ENCODE data around the gene TMEM252.

Gene TMEM252

GRCh38 chr9:68500457-68501381 is 40.0 kb downstream of the TMEM252 start:
- H3K9me3 ChIP-seq (ENCODE audit: control insufficient read depth in 1 of 2, low read length in 2 of 2) = no peaks in the 10 kb centered on the region
- H3K4me1 ChIP-seq (ENCODE audit: control insufficient read depth in 1 of 2, insufficient read depth in 2 of 2, low read length in 2 of 2) = peaks cover 0 to 2% of the 10 kb centered on the region in 2 donors
- no peak overlapping the region for H3K27ac ChIP-seq (ENCODE audit: low read depth, low read length)
- peaks cover 0 to 3% of the 10 kb centered on the region in 2 donors for H3K27me3 ChIP-seq (ENCODE audit: control insufficient read depth in 1 of 2, insufficient read depth in 2 of 2, low read length in 2 of 2)
- no peak overlapping the region for H3K9ac ChIP-seq (ENCODE audit: low read depth in 1 of 2, low read length in 2 of 2)
- H3K36me3 ChIP-seq (ENCODE audit: control insufficient read depth in 1 of 2, insufficient read depth in 2 of 2, low read length in 2 of 2) = no peaks in the 10 kb centered on the region
- no peak overlapping the region for H3K4me3 ChIP-seq (ENCODE audit: low read depth in 1 of 2, low read length in 2 of 2)

- Histone ChIP-seq H3K36me3 (ENCODE audit: control insufficient read depth in 1 of 2, insufficient read depth in 2 of 2, low read length in 2 of 2) (no peaks in the 10 kb centered on the region), H3K4me1 (ENCODE audit: control insufficient read depth in 1 of 2, insufficient read depth in 2 of 2, low read length in 2 of 2) (no peaks in the 10 kb centered on the region), H3K9ac (ENCODE audit: low read depth in 1 of 2, low read length in 2 of 2) (no peak overlapping the region), H3K9me3 (ENCODE audit: control insufficient read depth in 1 of 2, low read length in 2 of 2) (no peaks in the 10 kb centered on the region), H3K4me3 (ENCODE audit: low read depth in 1 of 2, low read length in 2 of 2) (no peak overlapping the region), H3K27ac (ENCODE audit: low read depth, low read length) (no peak overlapping the region), H3K27me3 (ENCODE audit: control insufficient read depth in 1 of 2, insufficient read depth in 2 of 2, low read length in 2 of 2) (peaks cover 0 to 3% of the 10 kb centered on the region in 2 donors)
Observed at GRCh38 chr9:68498816-68499215, 41.9 kb downstream of the TMEM252 start.

- H3K4me1 ChIP-seq (ENCODE audit: control insufficient read depth in 1 of 2, insufficient read depth in 2 of 2, low read length in 2 of 2) = no peaks in the 10 kb centered on the region
- H3K36me3 ChIP-seq (ENCODE audit: control insufficient read depth in 1 of 2, insufficient read depth in 2 of 2, low read length in 2 of 2) = no peaks in the 10 kb centered on the region
- H3K9me3 ChIP-seq (ENCODE audit: control insufficient read depth in 1 of 2, low read length in 2 of 2) = no peaks in the 10 kb centered on the region
- H3K9ac ChIP-seq (ENCODE audit: low read depth in 1 of 2, low read length in 2 of 2) = no peak overlapping the region
- no peak overlapping the region for H3K4me3 ChIP-seq (ENCODE audit: low read depth in 1 of 2, low read length in 2 of 2)
- H3K27me3 ChIP-seq (ENCODE audit: control insufficient read depth in 1 of 2, insufficient read depth in 2 of 2, low read length in 2 of 2) = peaks cover 0 to 3% of the 10 kb centered on the region in 2 donors
- H3K27ac ChIP-seq (ENCODE audit: low read depth, low read length) = no peak overlapping the region
Observed at GRCh38 chr9:68497629-68498028, 43.1 kb downstream of the TMEM252 start.

- H3K9me3 ChIP-seq (ENCODE audit: control insufficient read depth in 1 of 2, low read length in 2 of 2) = no peaks in the 10 kb centered on the region
- H3K27ac ChIP-seq (ENCODE audit: low read depth, low read length) = no peak overlapping the region
- H3K4me1 ChIP-seq (ENCODE audit: control insufficient read depth in 1 of 2, insufficient read depth in 2 of 2, low read length in 2 of 2) = no peaks in the 10 kb centered on the region
- H3K27me3 ChIP-seq (ENCODE audit: control insufficient read depth in 1 of 2, insufficient read depth in 2 of 2, low read length in 2 of 2) = peaks cover 0 to 3% of the 10 kb centered on the region in 2 donors
- H3K9ac ChIP-seq (ENCODE audit: low read depth in 1 of 2, low read length in 2 of 2) = no peak overlapping the region
- H3K4me3 ChIP-seq (ENCODE audit: low read depth in 1 of 2, low read length in 2 of 2) = no peak overlapping the region
- H3K36me3 ChIP-seq (ENCODE audit: control insufficient read depth in 1 of 2, insufficient read depth in 2 of 2, low read length in 2 of 2) = no peaks in the 10 kb centered on the region
Observed at GRCh38 chr9:68496356-68496755, 44.3 kb downstream of the TMEM252 start.

- no peaks in the 10 kb centered on the region for H3K4me1 ChIP-seq (ENCODE audit: control insufficient read depth in 1 of 2, insufficient read depth in 2 of 2, low read length in 2 of 2)
- H3K27ac ChIP-seq (ENCODE audit: low read depth, low read length) = no peak overlapping the region
- H3K27me3 ChIP-seq (ENCODE audit: control insufficient read depth in 1 of 2, insufficient read depth in 2 of 2, low read length in 2 of 2) = peaks cover 0 to 3% of the 10 kb centered on the region in 2 donors
- H3K4me3 ChIP-seq (ENCODE audit: low read depth in 1 of 2, low read length in 2 of 2) = no peak overlapping the region
- no peaks in the 10 kb centered on the region for H3K36me3 ChIP-seq (ENCODE audit: control insufficient read depth in 1 of 2, insufficient read depth in 2 of 2, low read length in 2 of 2)
- H3K9ac ChIP-seq (ENCODE audit: low read depth in 1 of 2, low read length in 2 of 2) = no peak overlapping the region
- H3K9me3 ChIP-seq (ENCODE audit: control insufficient read depth in 1 of 2, low read length in 2 of 2) = no peaks in the 10 kb centered on the region
Observed at GRCh38 chr9:68495247-68495646, 45.4 kb downstream of the TMEM252 start.

GRCh38 chr9:68493958-68494577 is 46.6 kb downstream of the TMEM252 start:
- H3K27ac ChIP-seq (ENCODE audit: low read depth, low read length) = no peak overlapping the region

GRCh38 chr9:68493541-68493940 is 47.1 kb downstream of the TMEM252 start:
- Histone ChIP-seq H3K27me3 (ENCODE audit: control insufficient read depth in 1 of 2, insufficient read depth in 2 of 2, low read length in 2 of 2) (peaks cover 0 to 3% of the 10 kb centered on the region in 2 donors), H3K9ac (ENCODE audit: low read depth in 1 of 2, low read length in 2 of 2) (no peak overlapping the region), H3K27ac (ENCODE audit: low read depth, low read length) (no peak overlapping the region), H3K4me1 (ENCODE audit: control insufficient read depth in 1 of 2, insufficient read depth in 2 of 2, low read length in 2 of 2) (no peaks in the 10 kb centered on the region), H3K36me3 (ENCODE audit: control insufficient read depth in 1 of 2, insufficient read depth in 2 of 2, low read length in 2 of 2) (no peaks in the 10 kb centered on the region), H3K9me3 (ENCODE audit: control insufficient read depth in 1 of 2, low read length in 2 of 2) (no peaks in the 10 kb centered on the region), H3K4me3 (ENCODE audit: low read depth in 1 of 2, low read length in 2 of 2) (no peak overlapping the region)

More at GRCh38 chr9:68493958-68494577, 46.6 kb downstream of the TMEM252 start:
- Histone ChIP-seq H3K4me1 (ENCODE audit: control insufficient read depth in 1 of 2, insufficient read depth in 2 of 2, low read length in 2 of 2) (no peaks in the 10 kb centered on the region), H3K36me3 (ENCODE audit: control insufficient read depth in 1 of 2, insufficient read depth in 2 of 2, low read length in 2 of 2) (no peaks in the 10 kb centered on the region), H3K9me3 (ENCODE audit: control insufficient read depth in 1 of 2, low read length in 2 of 2) (no peaks in the 10 kb centered on the region), H3K27me3 (ENCODE audit: control insufficient read depth in 1 of 2, insufficient read depth in 2 of 2, low read length in 2 of 2) (peaks cover 0 to 3% of the 10 kb centered on the region in 2 donors), H3K4me3 (ENCODE audit: low read depth in 1 of 2, low read length in 2 of 2) (no peak overlapping the region), H3K9ac (ENCODE audit: low read depth in 1 of 2, low read length in 2 of 2) (no peak overlapping the region)

GRCh38 chr9:68492806-68493205 is 47.9 kb downstream of the TMEM252 start:
- Histone ChIP-seq H3K27ac (ENCODE audit: low read depth, low read length) (no peak overlapping the region), H3K36me3 (ENCODE audit: control insufficient read depth in 1 of 2, insufficient read depth in 2 of 2, low read length in 2 of 2) (no peaks in the 10 kb centered on the region), H3K9me3 (ENCODE audit: control insufficient read depth in 1 of 2, low read length in 2 of 2) (no peaks in the 10 kb centered on the region), H3K27me3 (ENCODE audit: control insufficient read depth in 1 of 2, insufficient read depth in 2 of 2, low read length in 2 of 2) (peaks cover 0 to 3% of the 10 kb centered on the region in 2 donors), H3K9ac (ENCODE audit: low read depth in 1 of 2, low read length in 2 of 2) (no peak overlapping the region), H3K4me1 (ENCODE audit: control insufficient read depth in 1 of 2, insufficient read depth in 2 of 2, low read length in 2 of 2) (no peaks in the 10 kb centered on the region), H3K4me3 (ENCODE audit: low read depth in 1 of 2, low read length in 2 of 2) (no peak overlapping the region)

GRCh38 chr9:68489646-68490045 is 51.0 kb downstream of the TMEM252 start:
- H3K4me3 ChIP-seq (ENCODE audit: low read depth in 1 of 2, low read length in 2 of 2) = no peak overlapping the region
- peaks cover 0 to 5% of the 10 kb centered on the region in 2 donors for H3K9me3 ChIP-seq (ENCODE audit: control insufficient read depth in 1 of 2, low read length in 2 of 2)
- H3K27ac ChIP-seq (ENCODE audit: low read depth, low read length) = no peak overlapping the region

GRCh38 chr9:68488126-68488525 is 52.6 kb downstream of the TMEM252 start:
- H3K27ac ChIP-seq (ENCODE audit: low read depth, low read length) = no peak overlapping the region
- no peak overlapping the region for H3K4me3 ChIP-seq (ENCODE audit: low read depth in 1 of 2, low read length in 2 of 2)
- H3K9ac ChIP-seq (ENCODE audit: low read depth in 1 of 2, low read length in 2 of 2) = no peak overlapping the region
- H3K27me3 ChIP-seq (ENCODE audit: control insufficient read depth in 1 of 2, insufficient read depth in 2 of 2, low read length in 2 of 2) = no peaks in the 10 kb centered on the region
- no peaks in the 10 kb centered on the region for H3K4me1 ChIP-seq (ENCODE audit: control insufficient read depth in 1 of 2, insufficient read depth in 2 of 2, low read length in 2 of 2)
- H3K36me3 ChIP-seq (ENCODE audit: control insufficient read depth in 1 of 2, insufficient read depth in 2 of 2, low read length in 2 of 2) = no peaks in the 10 kb centered on the region
- H3K9me3 ChIP-seq (ENCODE audit: control insufficient read depth in 1 of 2, low read length in 2 of 2) = peaks cover 0 to 5% of the 10 kb centered on the region in 2 donors

More at GRCh38 chr9:68489646-68490045, 51.0 kb downstream of the TMEM252 start:
- Histone ChIP-seq H3K27me3 (ENCODE audit: control insufficient read depth in 1 of 2, insufficient read depth in 2 of 2, low read length in 2 of 2) (no peaks in the 10 kb centered on the region), H3K9ac (ENCODE audit: low read depth in 1 of 2, low read length in 2 of 2) (no peak overlapping the region), H3K4me1 (ENCODE audit: control insufficient read depth in 1 of 2, insufficient read depth in 2 of 2, low read length in 2 of 2) (no peaks in the 10 kb centered on the region), H3K36me3 (ENCODE audit: control insufficient read depth in 1 of 2, insufficient read depth in 2 of 2, low read length in 2 of 2) (no peaks in the 10 kb centered on the region)
